HepG2 (cell line): ENCODE data around the gene TBCD. TPM values are rescaled to one million over a fixed set of nuclear protein-coding genes. Genes with fewer than 3 reads are reported as not detected.

ENCODE experiments used
- CBFB ChIP-seq: sonication (generic); formaldehyde crosslinking; IDR thresholded peaks from 2 replicates; pipeline ENCODE4 v1.4.0; 2020; ENCODE audit warnings: missing genetic modification reagents
- GFI1 ChIP-seq: sonication (generic); formaldehyde crosslinking; IDR thresholded peaks from 2 replicates; pipeline ENCODE4 v1.5.0; 2020; ENCODE audit warnings: missing genetic modification reagents, mild to moderate bottlenecking, borderline replicate concordance
- HNRNPLL ChIP-seq: fragments of 200-400 bp; formaldehyde crosslinking; IDR thresholded peaks from 2 replicates; pipeline ENCODE4 v1.6.1; 2017; ENCODE audit warnings: mild to moderate bottlenecking, low read depth, low read length; ENCODE audit not compliant: poor library complexity, severe bottlenecking
- HOMEZ ChIP-seq: IDR thresholded peaks from 2 replicates; pipeline ENCODE4 v1.6.1; 2016; ENCODE audit warnings: low read depth
- KDM2A ChIP-seq: sonication (generic); formaldehyde crosslinking; IDR thresholded peaks from 2 replicates; pipeline ENCODE4 v1.4.0; 2020; ENCODE audit warnings: low read depth, missing genetic modification reagents, borderline replicate concordance
- KLF13 ChIP-seq: sonication (generic); formaldehyde crosslinking; IDR thresholded peaks from 2 replicates; pipeline ENCODE4 v1.4.0; 2020; ENCODE audit warnings: mild to moderate bottlenecking, missing genetic modification reagents
- LCORL ChIP-seq, 2 experiments: fragments of 450-650 bp in 1 of 2; sonication (generic) in 1 of 2; formaldehyde crosslinking in 1 of 2; IDR thresholded peaks; 2 replicates each; pipeline versions ENCODE4 v1.5.0 to v1.6.1; 2017 to 2020; ENCODE audit warnings: antibody characterized with exemption in 1 of 2, missing genetic modification reagents in 1 of 2
- MAFG ChIP-seq: sonication (generic); formaldehyde crosslinking; IDR thresholded peaks from 2 replicates; pipeline ENCODE4 v1.5.1; 2020; ENCODE audit warnings: mild to moderate bottlenecking, missing genetic modification reagents
- MEIS2 ChIP-seq: sonication (generic); formaldehyde crosslinking; IDR thresholded peaks from 2 replicates; pipeline ENCODE4 v1.9.0; 2021; ENCODE audit warnings: mild to moderate bottlenecking, missing genetic modification reagents
- NFYB ChIP-seq: sonication (generic); formaldehyde crosslinking; IDR thresholded peaks from 2 replicates; pipeline ENCODE4 v1.4.0; 2020; ENCODE audit warnings: missing genetic modification reagents
- PAX8 ChIP-seq: sonication (generic); formaldehyde crosslinking; IDR thresholded peaks from 2 replicates; pipeline ENCODE4 v1.8.0; 2022; ENCODE audit warnings: mild to moderate bottlenecking, missing genetic modification reagents, borderline replicate concordance
- POLR2A ChIP-seq, 2 experiments: IDR thresholded peaks; 2 replicates each; pipeline ENCODE4 v1.6.1; 2011; ENCODE audit warnings: low read depth in 2 of 2, low read length in 2 of 2, mild to moderate bottlenecking in 1 of 2, moderate library complexity in 1 of 2; ENCODE audit not compliant: insufficient read depth in 1 of 2
- PRDM4 ChIP-seq: sonication (generic); formaldehyde crosslinking; IDR thresholded peaks from 2 replicates; pipeline ENCODE4 v1.9.0; 2021; ENCODE audit warnings: missing genetic modification reagents, borderline replicate concordance
- SMAD3 ChIP-seq: sonication (generic); formaldehyde crosslinking; IDR thresholded peaks from 2 replicates; pipeline ENCODE4 v1.4.0; 2020; ENCODE audit warnings: missing genetic modification reagents
- SOX6 ChIP-seq, 2 experiments: fragments of 450-650 bp in 1 of 2; sonication (generic) in 1 of 2; formaldehyde crosslinking in 1 of 2; IDR thresholded peaks; 2 replicates each; pipeline versions ENCODE4 v1.4.0 to v1.6.1; 2017 to 2020; ENCODE audit warnings: antibody characterized with exemption in 1 of 2, mild to moderate bottlenecking in 1 of 2, missing genetic modification reagents in 1 of 2
- THYN1 ChIP-seq: sonication (generic); formaldehyde crosslinking; IDR thresholded peaks from 2 replicates; pipeline ENCODE4 v1.8.1; 2023; ENCODE audit warnings: low read depth, mild to moderate bottlenecking, moderate library complexity, missing genetic modification reagents, borderline replicate concordance
- TRIM24 ChIP-seq: sonication (generic); formaldehyde crosslinking; IDR thresholded peaks from 2 replicates; pipeline ENCODE4 v1.8.0; 2022; ENCODE audit warnings: mild to moderate bottlenecking, missing genetic modification reagents
- YEATS4 ChIP-seq: sonication (generic); formaldehyde crosslinking; IDR thresholded peaks from 2 replicates; pipeline ENCODE4 v1.4.0; 2020; ENCODE audit warnings: missing genetic modification reagents, borderline replicate concordance
- ZBTB26 ChIP-seq: IDR thresholded peaks from 2 replicates; pipeline ENCODE4 v1.6.1; 2016; ENCODE audit warnings: missing compliant biosample characterization, missing genetic modification reagents, borderline replicate concordance
- ZNF256 ChIP-seq: sonication (generic); formaldehyde crosslinking; conservative IDR thresholded peaks from 2 replicates; pipeline ENCODE4 v1.4.0; 2020; ENCODE audit warnings: missing genetic modification reagents
- ZNF629 ChIP-seq: sonication (generic); formaldehyde crosslinking; conservative IDR thresholded peaks from 2 replicates; pipeline ENCODE4 v1.5.0; 2020; ENCODE audit warnings: missing genetic modification reagents
- polyA plus RNA-seq, 8 experiments: library from polyadenylated mRNA; depleted of rRNA in 3 of 8; stranded (reverse) in 7 of 8; unstranded in 1 of 8; fragments of >200 nt; fragmentation: Illumina TruSeq in 4 of 8; extraction: Trizol in 4 of 8; gene quantifications; 2 replicates each; pipeline versions ENCODE4 v1.2.1 to v1.2.3, GENCODE V29; 2011 to 2016; ENCODE audit warnings: low read depth in 4 of 8, missing spikeins in 1 of 8, mixed read lengths in 1 of 8; ENCODE audit not compliant: insufficient read depth in 1 of 8
- total RNA-seq, 5 experiments: library from RNA; depleted of rRNA; stranded (reverse); fragments of >200 nt; fragmentation: Illumina TruSeq; extraction: Trizol; gene quantifications; 2 replicates each; pipeline ENCODE4 v1.2.3, GENCODE V29; 2016; ENCODE audit warnings: low read depth in 1 of 5

TBCD gene
- total and polyA plus RNA-seq, 2 of the 13 experiments (the other 11 are each of a cell fraction or from before 2014, with no cell fraction given) = 33.9 to 54.8 TPM

GRCh38 chr17:82751571-82752370, at the start of gene TBCD (continued):
- TF ChIP-seq PAX8 (CRISPR knock-in tag) (no peak; the same call in 1 of the 2 replicates), HOMEZ (CRISPR knock-in tag) (0 out of 2 replicates have a peak, but pooled peaks have one; percentile 52), NFYB (0 out of 2 replicates have a peak, but pooled peaks have one; percentile 33), YEATS4 (peak; percentile 90), KDM2A (CRISPR knock-in tag) (peak; percentile 100), TRIM24 (CRISPR knock-in tag) (peak; percentile 36; the same call in 1 of the 2 replicates), CBFB (CRISPR knock-in tag) (peak; percentile 94), SOX6 (IDR thresholded peaks at IDR 0.05) (no peak), SOX6 (CRISPR knock-in tag; IDR thresholded peaks at IDR 0.05) (peak; percentile 58; the same call in 1 of the 2 replicates), MEIS2 (CRISPR knock-in tag) (peak; percentile 28; the same call in 1 of the 2 replicates), POLR2A (IDR thresholded peaks at IDR 0.05; ENCODE audit: insufficient read depth in 1 of 2, low read depth in 2 of 2, low read length in 2 of 2) (no peak), MAFG (CRISPR knock-in tag) (no peak), SMAD3 (peak; percentile 68; the same call in 1 of the 2 replicates), ZNF629 (no peak), HNRNPLL (peak; percentile 73), LCORL (IDR thresholded peaks at IDR 0.05) (no peak), LCORL (CRISPR knock-in tag; IDR thresholded peaks at IDR 0.05) (peak; percentile 94), PRDM4 (no peak), GFI1 (CRISPR knock-in tag) (peak; percentile 71), ZBTB26 (CRISPR knock-in tag) (peak; percentile 60; the same call in 1 of the 2 replicates), ZNF256 (CRISPR knock-in tag) (0 out of 2 replicates have a peak, but pooled peaks have one; percentile 53), KLF13 (CRISPR knock-in tag) (peak; percentile 99; the same call in 1 of the 2 replicates), THYN1 (CRISPR knock-in tag) (no peak)
